Nephron (organoid): Measurements from ENCODE around the gene NHS.

Experiments
- H3K27ac Mint-ChIP-seq, 3 experiments: 2 replicates each; pipeline ENCODE4 v1.8.0; 2020; ENCODE audit warnings: mixed read lengths in 3 of 3, mild to moderate bottlenecking in 2 of 3, moderate library complexity in 1 of 3
- H3K27me3 Mint-ChIP-seq: 2 replicates; pipeline ENCODE4 v1.8.0; 2021; ENCODE audit warnings: low read depth, mild to moderate bottlenecking, moderate library complexity, mixed read lengths
- H3K36me3 Mint-ChIP-seq: 2 replicates; pipeline ENCODE4 v1.8.0; 2020; ENCODE audit warnings: low read depth, mixed read lengths
- H3K4me1 Mint-ChIP-seq: 2 replicates; pipeline ENCODE4 v1.8.0; 2020; ENCODE audit warnings: mixed read lengths
- H3K4me3 Mint-ChIP-seq, 3 experiments: 2 replicates each; pipeline ENCODE4 v1.8.0; 2020; ENCODE audit warnings: mild to moderate bottlenecking in 3 of 3, mixed read lengths in 3 of 3, moderate library complexity in 2 of 3
- H3K9me3 Mint-ChIP-seq: 2 replicates; pipeline ENCODE4 v1.8.0; 2020; ENCODE audit warnings: mixed read lengths
- TF ChIP-seq, protein P1 (sequence below), 3 experiments: fragments of 200-600 bp; sonication (generic); IDR thresholded peaks; one replicate each; pipeline ENCODE4 v1.5.0; 2021; ENCODE audit warnings: antibody characterized with exemption in 3 of 3; ENCODE audit not compliant: unreplicated experiment in 3 of 3

NHS gene

DNA sequence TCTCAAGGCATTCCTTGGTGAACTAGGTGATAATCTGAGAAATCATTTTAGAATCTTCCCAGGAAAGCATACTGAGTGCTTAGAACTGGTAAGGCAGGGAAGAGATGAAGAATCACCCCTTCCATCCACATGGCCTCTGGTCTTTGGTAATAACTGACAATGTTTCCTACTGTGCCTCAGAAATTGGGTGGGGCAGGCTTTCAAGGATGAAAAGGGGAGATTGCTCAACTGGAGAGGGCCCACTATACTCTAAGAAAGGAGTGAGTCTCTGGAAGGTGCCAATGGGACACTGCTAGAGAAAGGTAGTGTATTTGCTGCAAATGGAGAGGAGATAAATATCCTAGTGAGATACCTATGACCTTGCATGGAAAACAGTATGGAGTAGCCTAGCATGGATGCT, 227.2 kb downstream of the NHS start:
- H3K4me3 Mint-ChIP-seq = no peak overlapping the region
- no peaks in the 10 kb centered on the region for H3K36me3 Mint-ChIP-seq
- no peaks in the 10 kb centered on the region for H3K9me3 Mint-ChIP-seq
- H3K27me3 Mint-ChIP-seq = no peaks in the 10 kb centered on the region
- peak overlapping the region in 2 of 3 experiments; percentile 73 to 81 for H3K27ac Mint-ChIP-seq
- H3K4me1 Mint-ChIP-seq = peaks cover 86% of the 10 kb centered on the region
- TF ChIP-seq, protein P1, sequence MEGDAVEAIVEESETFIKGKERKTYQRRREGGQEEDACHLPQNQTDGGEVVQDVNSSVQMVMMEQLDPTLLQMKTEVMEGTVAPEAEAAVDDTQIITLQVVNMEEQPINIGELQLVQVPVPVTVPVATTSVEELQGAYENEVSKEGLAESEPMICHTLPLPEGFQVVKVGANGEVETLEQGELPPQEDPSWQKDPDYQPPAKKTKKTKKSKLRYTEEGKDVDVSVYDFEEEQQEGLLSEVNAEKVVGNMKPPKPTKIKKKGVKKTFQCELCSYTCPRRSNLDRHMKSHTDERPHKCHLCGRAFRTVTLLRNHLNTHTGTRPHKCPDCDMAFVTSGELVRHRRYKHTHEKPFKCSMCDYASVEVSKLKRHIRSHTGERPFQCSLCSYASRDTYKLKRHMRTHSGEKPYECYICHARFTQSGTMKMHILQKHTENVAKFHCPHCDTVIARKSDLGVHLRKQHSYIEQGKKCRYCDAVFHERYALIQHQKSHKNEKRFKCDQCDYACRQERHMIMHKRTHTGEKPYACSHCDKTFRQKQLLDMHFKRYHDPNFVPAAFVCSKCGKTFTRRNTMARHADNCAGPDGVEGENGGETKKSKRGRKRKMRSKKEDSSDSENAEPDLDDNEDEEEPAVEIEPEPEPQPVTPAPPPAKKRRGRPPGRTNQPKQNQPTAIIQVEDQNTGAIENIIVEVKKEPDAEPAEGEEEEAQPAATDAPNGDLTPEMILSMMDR (IDR thresholded peaks at IDR 0.05; ENCODE audit: unreplicated experiment in 3 of 3) = no peak

GRCh38 chrX:17603196-17603595, 228.2 kb downstream of the NHS start:
- no peaks in the 10 kb centered on the region for H3K9me3 Mint-ChIP-seq
- H3K27me3 Mint-ChIP-seq = no peaks in the 10 kb centered on the region
- peak overlapping the region; percentile 18 to 81 (median 64) for H3K27ac Mint-ChIP-seq
- TF ChIP-seq, protein P1 (IDR thresholded peaks at IDR 0.05; ENCODE audit: unreplicated experiment in 3 of 3) = no peak
- H3K4me3 Mint-ChIP-seq = peak overlapping the region in 1 of 3 experiments; percentile 13
- peaks cover 79% of the 10 kb centered on the region for H3K4me1 Mint-ChIP-seq
- H3K36me3 Mint-ChIP-seq = no peaks in the 10 kb centered on the region

DNA sequence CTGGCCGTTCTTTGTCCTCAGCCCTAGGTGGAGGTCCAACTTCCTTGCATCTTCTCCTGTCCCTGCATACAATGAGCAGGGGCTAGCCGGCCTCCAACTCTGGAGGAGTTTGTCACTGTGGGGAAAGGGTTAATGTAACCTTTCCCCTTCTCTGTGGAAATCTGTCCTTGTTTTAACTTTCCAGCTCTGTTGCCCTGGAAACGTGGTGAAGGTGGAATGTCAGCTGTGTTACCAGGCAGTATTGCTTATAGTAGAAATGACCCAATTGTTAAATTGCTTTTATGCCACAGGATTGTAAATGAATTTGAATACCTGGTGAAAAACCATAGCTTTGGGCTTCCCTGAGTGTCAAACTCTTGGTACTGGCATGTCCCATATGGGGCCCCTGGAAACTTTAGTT, 230.7 kb downstream of the NHS start:
- no peaks in the 10 kb centered on the region for H3K36me3 Mint-ChIP-seq
- TF ChIP-seq, protein P1 (IDR thresholded peaks at IDR 0.05; ENCODE audit: unreplicated experiment in 3 of 3) = no peak
- H3K27ac Mint-ChIP-seq = peak overlapping the region; percentile 79 to 99 (median 93)
- H3K9me3 Mint-ChIP-seq = no peaks in the 10 kb centered on the region
- no peaks in the 10 kb centered on the region for H3K27me3 Mint-ChIP-seq
- H3K4me3 Mint-ChIP-seq = no peak overlapping the region
- H3K4me1 Mint-ChIP-seq = peaks cover 83% of the 10 kb centered on the region

DNA sequence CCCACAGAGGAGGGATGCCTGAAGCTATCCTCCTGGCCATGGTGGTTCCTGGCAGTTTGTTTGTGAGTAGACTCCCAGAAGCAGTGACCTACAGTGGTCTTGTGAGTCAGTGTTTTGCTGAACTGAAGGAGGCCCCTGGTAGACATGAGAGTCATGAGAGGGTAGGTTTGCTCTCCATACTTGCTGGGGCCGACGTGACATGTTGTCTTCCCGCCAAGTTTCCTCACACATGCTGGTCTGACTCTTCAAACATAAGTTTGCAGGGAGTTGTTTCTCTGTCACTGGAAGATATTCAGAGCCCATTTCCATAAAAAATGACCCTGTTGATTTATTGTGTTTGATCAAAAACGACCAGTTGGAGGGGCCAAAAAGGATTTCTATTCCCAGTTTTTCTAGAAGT, 231.2 kb downstream of the NHS start:
- Mint-ChIP-seq H3K4me3 (peak overlapping the region in 1 of 3 experiments; percentile 69), H3K27ac (peak overlapping the region; percentile 79 to 99 (median 93)), H3K9me3 (no peaks in the 10 kb centered on the region), H3K36me3 (no peaks in the 10 kb centered on the region), H3K4me1 (peaks cover 83% of the 10 kb centered on the region), H3K27me3 (no peaks in the 10 kb centered on the region)
- TF ChIP-seq, protein P1 (IDR thresholded peaks at IDR 0.05; ENCODE audit: unreplicated experiment in 3 of 3) = no peak

DNA sequence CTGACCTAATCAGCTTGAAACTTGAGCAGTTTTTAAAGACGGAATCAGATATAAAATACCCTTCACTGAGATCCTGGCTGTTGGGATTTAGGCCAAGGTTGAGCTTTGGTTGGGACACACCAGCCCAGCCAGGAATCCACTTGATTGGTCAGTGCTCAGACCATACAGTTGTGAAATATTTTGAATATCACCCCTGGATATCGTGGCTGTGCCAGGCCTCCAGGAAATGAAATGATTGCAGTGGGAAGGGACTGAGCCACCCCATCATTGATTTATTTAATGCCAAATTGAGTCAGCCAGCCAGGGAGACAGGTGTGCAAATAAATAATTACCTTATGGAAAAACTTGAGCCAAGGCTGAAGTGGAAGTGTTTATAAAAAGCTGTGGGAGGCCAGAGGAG, 233.9 kb downstream of the NHS start:
- TF ChIP-seq, protein P1 (IDR thresholded peaks at IDR 0.05; ENCODE audit: unreplicated experiment in 3 of 3) = no peak
- Mint-ChIP-seq H3K36me3 (no peaks in the 10 kb centered on the region), H3K27ac (peak overlapping the region; percentile 30 to 88 (median 51)), H3K9me3 (no peaks in the 10 kb centered on the region), H3K4me3 (peak overlapping the region in 1 of 3 experiments; percentile 24), H3K27me3 (peaks cover 5% of the 10 kb centered on the region), H3K4me1 (peaks cover 85% of the 10 kb centered on the region)

- H3K4me3 Mint-ChIP-seq = no peak overlapping the region
- peaks cover 86% of the 10 kb centered on the region for H3K4me1 Mint-ChIP-seq
- peak overlapping the region; percentile 51 to 77 (median 68) for H3K27ac Mint-ChIP-seq
- peaks cover 5% of the 10 kb centered on the region for H3K27me3 Mint-ChIP-seq
- TF ChIP-seq, protein P1 (IDR thresholded peaks at IDR 0.05; ENCODE audit: unreplicated experiment in 3 of 3) = no peak
- H3K9me3 Mint-ChIP-seq = no peaks in the 10 kb centered on the region
- H3K36me3 Mint-ChIP-seq = no peaks in the 10 kb centered on the region
Observed at GRCh38 chrX:17610788-17611187, 235.8 kb downstream of the NHS start.
